SU-DHL-6 (cell line): Measurements from ENCODE around the gene TMPRSS2.

Experiments used
- H2AFZ ChIP-seq: fragments of 200-600 bp; sonication (generic); 2 replicates; pipeline ENCODE4 v1.6.1; 2014; ENCODE audit warnings: low read depth, mild to moderate bottlenecking, moderate library complexity, mixed read lengths, antibody characterized with exemption, low read length; ENCODE audit not compliant: severe bottlenecking
- H3F3A ChIP-seq: fragments of 200-600 bp; shearing (Covaris generic); 2 replicates; pipeline ENCODE4 v1.6.0; 2016; ENCODE audit warnings: antibody characterized with exemption, mild to moderate bottlenecking; ENCODE audit not compliant: insufficient read depth
- H3K27ac ChIP-seq: fragments of 200-600 bp; sonication (generic); 2 replicates; pipeline ENCODE4 v1.5.1; 2016; ENCODE audit warnings: low read depth, mild to moderate bottlenecking, low read length, moderate library complexity, mixed read lengths
- H3K27me3 ChIP-seq: fragments of 200-600 bp; sonication (generic), shearing (Covaris generic); 2 replicates; pipeline ENCODE4 v1.6.0; 2014; ENCODE audit warnings: mild to moderate bottlenecking, low read length
- H3K36me3 ChIP-seq: fragments of 200-600 bp; sonication (generic); 2 replicates; pipeline ENCODE4 v1.6.1; 2014; ENCODE audit warnings: mild to moderate bottlenecking, low read length, mixed read lengths
- H3K4me2 ChIP-seq: fragments of 300-600, 200-600 bp; shearing (Covaris generic), sonication (generic); 2 replicates; pipeline ENCODE4 v1.6.0; 2014; ENCODE audit warnings: low read length, low read depth, mild to moderate bottlenecking; ENCODE audit not compliant: poor library complexity, severe bottlenecking
- H3K4me3 ChIP-seq: fragments of 200-600 bp; sonication (generic); 2 replicates; pipeline ENCODE4 v1.5.1; 2014; ENCODE audit warnings: antibody characterized with exemption, low read length, mild to moderate bottlenecking, mixed read lengths; ENCODE audit not compliant: insufficient read depth, poor library complexity, severe bottlenecking
- H3K79me2 ChIP-seq: fragments of 200-600 bp; sonication (generic); 2 replicates; pipeline ENCODE4 v1.6.1; 2014; ENCODE audit warnings: mild to moderate bottlenecking, low read length, moderate library complexity; ENCODE audit not compliant: insufficient read depth
- H3K9ac ChIP-seq: fragments of 200-600 bp; sonication (generic); 2 replicates; pipeline ENCODE4 v1.7.0; 2014; ENCODE audit warnings: mild to moderate bottlenecking, low read length
- H3K9me2 ChIP-seq: fragments of 200-600 bp; sonication (generic); replicated peaks from 2 replicates; pipeline ENCODE4 v1.6.1; 2014; ENCODE audit warnings: low read length; ENCODE audit not compliant: insufficient read depth
- H3K9me3 ChIP-seq: fragments of 200-600 bp; sonication (generic); 2 replicates; pipeline ENCODE4 v1.6.1; 2014; ENCODE audit warnings: low read length, mixed read lengths; ENCODE audit not compliant: insufficient read depth
- H4K20me1 ChIP-seq: fragments of 200-600 bp; sonication (generic); 2 replicates; pipeline ENCODE4 v1.6.1; 2014; ENCODE audit warnings: low read depth, mild to moderate bottlenecking, antibody characterized with exemption, low read length, moderate library complexity, mixed read lengths
- CTCF ChIP-seq: fragments of 200-600 bp; sonication (generic); IDR thresholded peaks from one replicate; pipeline ENCODE4 v1.5.1; 2017; ENCODE audit warnings: antibody characterized with exemption, mild to moderate bottlenecking, low read length, moderate library complexity; ENCODE audit not compliant: insufficient read depth, poor library complexity, severe bottlenecking
- EZH2phosphoT487 ChIP-seq: fragments of 200-600 bp; sonication (generic), shearing (Covaris generic); conservative IDR thresholded peaks from 2 replicates; pipeline ENCODE4 v1.6.1; 2018; ENCODE audit warnings: mild to moderate bottlenecking, antibody characterized with exemption, low read length, moderate library complexity, mixed read lengths

TMPRSS2 gene

DNA sequence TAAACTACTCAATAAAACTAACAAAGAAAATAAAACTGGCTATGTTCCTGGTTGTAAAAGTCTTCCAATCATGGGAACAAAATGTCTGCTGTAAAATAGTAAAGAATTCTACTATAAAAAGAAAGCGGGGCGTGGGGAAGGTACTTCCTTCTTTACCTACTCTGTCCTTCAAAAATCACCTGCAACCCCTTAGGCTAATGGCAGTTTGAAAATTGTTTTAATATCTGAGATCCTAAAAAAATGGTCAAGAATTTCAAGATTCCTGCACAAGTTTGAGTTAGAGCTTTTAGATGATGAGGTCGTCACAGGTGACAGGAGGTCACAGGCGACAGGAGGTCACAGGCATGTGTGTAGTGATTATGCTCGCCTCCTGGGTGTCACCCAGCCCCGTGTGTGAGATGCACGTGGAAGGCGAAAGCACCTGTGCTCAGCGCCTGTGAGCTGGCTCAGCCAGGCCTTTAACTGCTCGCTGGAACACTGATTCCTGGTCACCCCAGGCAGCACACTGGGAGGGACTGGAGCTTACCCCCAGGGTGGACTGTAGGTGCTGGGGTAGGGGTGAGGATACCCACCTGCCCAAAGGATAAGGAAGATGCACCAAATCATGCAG, 18.6 kb upstream of the TMPRSS2 start:
- TF ChIP-seq EZH2phosphoT487, result no peak
- no peak for TF ChIP-seq CTCF
- Histone ChIP-seq H3K27me3 (no peaks in the 10 kb centered on the region), H3F3A (no peaks in the 10 kb centered on the region), H2AFZ (no peak overlapping the region), H3K9ac (no peak overlapping the region), H4K20me1 (no peaks in the 10 kb centered on the region), H3K9me2 (no peaks in the 10 kb centered on the region), H3K27ac (no peak overlapping the region), H3K9me3 (no peaks in the 10 kb centered on the region), H3K79me2 (no peaks in the 10 kb centered on the region), H3K4me2 (no peak overlapping the region), H3K36me3 (no peaks in the 10 kb centered on the region), H3K4me3 (no peak overlapping the region)

DNA sequence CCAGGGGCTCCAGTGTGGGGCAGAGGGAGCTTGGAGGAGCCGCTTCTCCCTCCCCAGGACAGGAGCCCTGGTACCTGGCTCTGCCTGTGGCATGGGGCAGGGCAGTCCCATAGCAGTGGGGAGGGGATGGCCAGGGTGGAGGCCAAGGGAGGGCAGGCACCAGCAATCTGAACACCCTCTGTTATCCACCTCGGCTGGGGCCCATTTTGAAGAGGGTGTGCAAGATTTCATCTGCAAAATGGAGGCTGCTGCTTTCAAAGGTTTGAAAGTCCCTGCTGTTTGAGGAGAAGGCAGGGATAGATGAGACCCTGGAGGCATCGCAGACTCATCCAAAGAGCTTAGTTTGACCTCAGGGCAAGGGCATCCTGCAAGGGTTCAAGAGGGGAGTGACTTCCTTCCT, 15.2 kb upstream of the TMPRSS2 start:
- Histone ChIP-seq H3K36me3 (no peaks in the 10 kb centered on the region), H2AFZ (no peak overlapping the region), H3K27me3 (no peaks in the 10 kb centered on the region), H3K27ac (no peak overlapping the region), H3K79me2 (no peaks in the 10 kb centered on the region), H3K4me3 (no peak overlapping the region), H4K20me1 (no peaks in the 10 kb centered on the region), H3K9me3 (no peaks in the 10 kb centered on the region), H3K4me2 (no peak overlapping the region), H3K9me2 (no peaks in the 10 kb centered on the region), H3F3A (no peaks in the 10 kb centered on the region), H3K9ac (no peak overlapping the region)
- no peak for TF ChIP-seq CTCF
- no peak for TF ChIP-seq EZH2phosphoT487

DNA sequence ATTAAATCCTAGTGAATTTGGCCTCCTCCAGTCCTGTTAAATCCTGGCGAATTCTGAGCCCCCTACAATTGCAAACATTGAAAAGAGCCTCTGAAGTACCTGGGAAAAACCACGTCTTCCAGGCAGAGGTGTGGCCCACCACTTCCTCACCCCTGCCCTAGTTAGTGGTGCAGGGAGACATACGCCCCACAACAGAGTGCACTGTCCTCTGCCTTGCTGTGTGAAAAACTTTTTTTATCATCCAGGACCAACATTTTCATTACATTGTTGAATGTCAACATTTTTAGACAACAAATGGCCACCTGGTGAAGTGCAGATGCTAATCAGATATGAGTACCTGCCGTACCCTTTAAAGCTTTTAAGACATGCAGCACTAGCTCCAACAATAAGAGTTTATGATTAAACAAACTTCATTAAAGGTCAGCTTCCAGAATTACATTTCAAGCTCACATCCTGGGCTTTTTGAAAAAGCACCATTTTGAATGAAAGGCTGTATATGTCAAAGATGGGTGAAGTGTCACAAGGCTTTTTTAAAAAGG, 13.6 kb upstream of the TMPRSS2 start:
- no peaks in the 10 kb centered on the region for H3K9me2 ChIP-seq
- no peaks in the 10 kb centered on the region for H3K9me3 ChIP-seq
- H4K20me1 ChIP-seq, result no peaks in the 10 kb centered on the region
- no peak overlapping the region for H3K27ac ChIP-seq
- H2AFZ ChIP-seq, result no peak overlapping the region
- H3K4me2 ChIP-seq, result no peak overlapping the region
- no peaks in the 10 kb centered on the region for H3K27me3 ChIP-seq
- H3K36me3 ChIP-seq, result no peaks in the 10 kb centered on the region
- H3K79me2 ChIP-seq, result no peaks in the 10 kb centered on the region
- no peaks in the 10 kb centered on the region for H3F3A ChIP-seq
- no peak overlapping the region for H3K4me3 ChIP-seq
- no peak overlapping the region for H3K9ac ChIP-seq
- no peak for TF ChIP-seq EZH2phosphoT487
- no peak for TF ChIP-seq CTCF
